WTC11 (cell line): ENCODE measurements around the gene COG4. TPM values are rescaled to one million over a fixed set of nuclear protein-coding genes. Genes with fewer than 3 reads are reported as not detected.

ENCODE experiments used
- ATAC-seq: fragments of 200-7000 bp; cut with Tn5 transposase; 2 replicates; pipeline ENCODE4 v1.10.0; 2021; ENCODE audit warnings: mild to moderate bottlenecking, moderate library complexity
- CTCF ChIA-PET: fragments of 300-600 bp; sonication (Branson Sonifier 250); formaldehyde crosslinking; loops from one replicate; lab custom pipeline; 2021; ENCODE audit warnings: antibody characterized with exemption; lab: Charles Lee
- POLR2A ChIA-PET: fragments of 350-600 bp; sonication (Branson Sonifier 250); formaldehyde crosslinking; loops from one replicate; lab custom pipeline; 2021; ENCODE audit warnings: antibody characterized with exemption; lab: Charles Lee
- DNase-seq: peaks from one replicate; pipeline ENCODE4 v3.0.0; 2021; ENCODE audit warnings: low spot score
- H3K27ac Mint-ChIP-seq: 2 replicates; pipeline ENCODE4 v1.8.0; 2021; ENCODE audit warnings: mixed read lengths
- H3K27me3 Mint-ChIP-seq: 2 replicates; pipeline ENCODE4 v1.8.0; 2021; ENCODE audit warnings: low read depth, mild to moderate bottlenecking, moderate library complexity, mixed read lengths
- H3K36me3 Mint-ChIP-seq: 2 replicates; pipeline ENCODE4 v1.8.0; 2021; ENCODE audit warnings: mixed read lengths
- H3K4me1 Mint-ChIP-seq: 2 replicates; pipeline ENCODE4 v1.8.0; 2022; ENCODE audit warnings: mixed read lengths
- H3K4me3 Mint-ChIP-seq: 2 replicates; pipeline ENCODE4 v1.8.0; 2021; ENCODE audit warnings: mild to moderate bottlenecking, moderate library complexity, mixed read lengths
- H3K9me3 Mint-ChIP-seq: 2 replicates; pipeline ENCODE4 v1.8.0; 2021; ENCODE audit warnings: mixed read lengths
- ATF1 ChIP-seq: sonication (generic); formaldehyde crosslinking; IDR thresholded peaks from 2 replicates; pipeline ENCODE4 v1.8.1; 2023; ENCODE audit warnings: mild to moderate bottlenecking, moderate library complexity, missing genetic modification reagents
- ESRRA ChIP-seq: sonication (generic); formaldehyde crosslinking; IDR thresholded peaks from 2 replicates; pipeline ENCODE4 v1.8.1; 2022; ENCODE audit warnings: mild to moderate bottlenecking, missing genetic modification reagents, borderline replicate concordance
- FOXK1 ChIP-seq: sonication (generic); formaldehyde crosslinking; IDR thresholded peaks from 2 replicates; pipeline ENCODE4 v1.8.0; 2022; ENCODE audit warnings: mild to moderate bottlenecking, moderate library complexity, missing genetic modification reagents
- JAZF1 ChIP-seq: fragments of 250-450 bp; sonication (Bioruptor Pico); IDR thresholded peaks from 2 replicates; pipeline ENCODE4 v1.9.0; 2021; ENCODE audit warnings: moderate library complexity, mild to moderate bottlenecking, inconsistent platforms
- NFATC4 ChIP-seq: fragments of 250-450 bp; sonication (Bioruptor Pico); IDR thresholded peaks from 2 replicates; pipeline ENCODE4 v1.9.0; 2021; ENCODE audit warnings: mild to moderate bottlenecking
- NR1H2 ChIP-seq: sonication (generic); formaldehyde crosslinking; IDR thresholded peaks from 2 replicates; pipeline ENCODE4 v1.9.0; 2021; ENCODE audit warnings: mild to moderate bottlenecking, moderate library complexity, missing genetic modification reagents
- SMAD3 ChIP-seq: sonication (generic); formaldehyde crosslinking; IDR thresholded peaks from 2 replicates; pipeline ENCODE4 v1.8.0; 2022; ENCODE audit warnings: missing genetic modification reagents, mild to moderate bottlenecking, borderline replicate concordance
- ZNF121 ChIP-seq: sonication (generic); formaldehyde crosslinking; IDR thresholded peaks from 2 replicates; pipeline ENCODE4 v1.8.0; 2023; ENCODE audit warnings: missing genetic modification reagents
- ZNF138 ChIP-seq: sonication (generic); formaldehyde crosslinking; conservative IDR thresholded peaks from 2 replicates; pipeline ENCODE4 v1.8.1; 2022; ENCODE audit warnings: mild to moderate bottlenecking, moderate library complexity, missing genetic modification reagents
- total RNA-seq: library from RNA; stranded (reverse); gene quantifications from 3 replicates; pipeline ENCODE4 v1.2.3, GENCODE V29; 2021
- TF ChIP-seq, protein P1 (sequence below): fragments of 250-450 bp; sonication (Bioruptor Pico); IDR thresholded peaks from 2 replicates; pipeline ENCODE4 v1.9.0; 2021; ENCODE audit warnings: mild to moderate bottlenecking, borderline replicate concordance
- TF ChIP-seq, protein P2 (sequence below): fragments of 250-450 bp; sonication (Bioruptor Pico); conservative IDR thresholded peaks from 2 replicates; pipeline ENCODE4 v1.9.0; 2021; ENCODE audit warnings: mild to moderate bottlenecking
- TF ChIP-seq, protein P3 (sequence below): fragments of 250-450 bp; sonication (Bioruptor Pico); IDR thresholded peaks from 2 replicates; pipeline ENCODE4 v2.1.2; 2022; ENCODE audit warnings: mild to moderate bottlenecking, moderate library complexity
- TF ChIP-seq, protein P4 (sequence below): sonication (generic); formaldehyde crosslinking; IDR thresholded peaks from 2 replicates; pipeline ENCODE4 v1.8.0; 2022; ENCODE audit warnings: mild to moderate bottlenecking, missing genetic modification reagents
- TF ChIP-seq, protein P5 (sequence below): sonication (generic); formaldehyde crosslinking; IDR thresholded peaks from 2 replicates; pipeline ENCODE4 v1.8.0; 2022; ENCODE audit warnings: mild to moderate bottlenecking, missing genetic modification reagents
- TF ChIP-seq, protein P6 (sequence below): fragments of 250-450 bp; sonication (Bioruptor Pico); IDR thresholded peaks from 2 replicates; pipeline ENCODE4 v1.9.0; 2021; ENCODE audit warnings: mild to moderate bottlenecking
- TF ChIP-seq, protein P7 (sequence below): sonication (generic); formaldehyde crosslinking; IDR thresholded peaks from 2 replicates; pipeline ENCODE4 v1.8.1; 2023; ENCODE audit warnings: mild to moderate bottlenecking, missing genetic modification reagents, borderline replicate concordance

Gene COG4
- total RNA-seq, 1 experiment from 2014 or later = 56.6 TPM

DNA sequence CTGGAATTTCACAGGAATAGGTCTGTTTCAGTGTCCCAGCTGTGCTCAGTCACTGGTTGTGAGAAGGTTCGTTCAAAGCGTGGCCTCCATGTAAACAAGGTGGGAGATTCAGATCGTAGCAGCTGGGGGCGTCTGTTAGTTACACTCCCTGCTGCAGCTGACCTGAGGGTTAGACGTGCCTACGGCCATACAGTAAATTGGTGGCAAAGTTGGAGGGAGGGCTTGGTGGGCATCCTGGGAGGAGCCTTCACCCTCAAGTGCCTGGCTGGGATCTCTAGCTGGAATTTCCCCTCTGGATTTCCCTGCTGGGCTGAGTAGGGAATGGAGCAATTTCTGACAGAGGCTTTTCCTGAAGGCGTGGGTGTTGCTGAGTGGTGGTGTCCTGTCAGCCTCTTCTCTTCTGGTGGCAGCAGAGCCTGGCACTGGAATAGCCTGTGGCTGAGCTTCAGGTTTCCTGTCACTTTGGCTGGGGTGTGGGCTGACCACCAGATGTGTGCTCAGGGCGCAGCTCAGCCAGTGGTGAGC lies 62.6 kb downstream of the COG4 start:
- no peaks in the 10 kb centered on the region for H3K36me3 Mint-ChIP-seq
- ATAC-seq (peak; percentile 34), DNase-seq (no peak)
- TF ChIP-seq, protein P1, sequence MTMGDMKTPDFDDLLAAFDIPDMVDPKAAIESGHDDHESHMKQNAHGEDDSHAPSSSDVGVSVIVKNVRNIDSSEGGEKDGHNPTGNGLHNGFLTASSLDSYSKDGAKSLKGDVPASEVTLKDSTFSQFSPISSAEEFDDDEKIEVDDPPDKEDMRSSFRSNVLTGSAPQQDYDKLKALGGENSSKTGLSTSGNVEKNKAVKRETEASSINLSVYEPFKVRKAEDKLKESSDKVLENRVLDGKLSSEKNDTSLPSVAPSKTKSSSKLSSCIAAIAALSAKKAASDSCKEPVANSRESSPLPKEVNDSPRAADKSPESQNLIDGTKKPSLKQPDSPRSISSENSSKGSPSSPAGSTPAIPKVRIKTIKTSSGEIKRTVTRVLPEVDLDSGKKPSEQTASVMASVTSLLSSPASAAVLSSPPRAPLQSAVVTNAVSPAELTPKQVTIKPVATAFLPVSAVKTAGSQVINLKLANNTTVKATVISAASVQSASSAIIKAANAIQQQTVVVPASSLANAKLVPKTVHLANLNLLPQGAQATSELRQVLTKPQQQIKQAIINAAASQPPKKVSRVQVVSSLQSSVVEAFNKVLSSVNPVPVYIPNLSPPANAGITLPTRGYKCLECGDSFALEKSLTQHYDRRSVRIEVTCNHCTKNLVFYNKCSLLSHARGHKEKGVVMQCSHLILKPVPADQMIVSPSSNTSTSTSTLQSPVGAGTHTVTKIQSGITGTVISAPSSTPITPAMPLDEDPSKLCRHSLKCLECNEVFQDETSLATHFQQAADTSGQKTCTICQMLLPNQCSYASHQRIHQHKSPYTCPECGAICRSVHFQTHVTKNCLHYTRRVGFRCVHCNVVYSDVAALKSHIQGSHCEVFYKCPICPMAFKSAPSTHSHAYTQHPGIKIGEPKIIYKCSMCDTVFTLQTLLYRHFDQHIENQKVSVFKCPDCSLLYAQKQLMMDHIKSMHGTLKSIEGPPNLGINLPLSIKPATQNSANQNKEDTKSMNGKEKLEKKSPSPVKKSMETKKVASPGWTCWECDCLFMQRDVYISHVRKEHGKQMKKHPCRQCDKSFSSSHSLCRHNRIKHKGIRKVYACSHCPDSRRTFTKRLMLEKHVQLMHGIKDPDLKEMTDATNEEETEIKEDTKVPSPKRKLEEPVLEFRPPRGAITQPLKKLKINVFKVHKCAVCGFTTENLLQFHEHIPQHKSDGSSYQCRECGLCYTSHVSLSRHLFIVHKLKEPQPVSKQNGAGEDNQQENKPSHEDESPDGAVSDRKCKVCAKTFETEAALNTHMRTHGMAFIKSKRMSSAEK (CRISPR knock-in tag) = no peak
- TF ChIP-seq SMAD3 = no peak
- TF ChIP-seq, protein P2, sequence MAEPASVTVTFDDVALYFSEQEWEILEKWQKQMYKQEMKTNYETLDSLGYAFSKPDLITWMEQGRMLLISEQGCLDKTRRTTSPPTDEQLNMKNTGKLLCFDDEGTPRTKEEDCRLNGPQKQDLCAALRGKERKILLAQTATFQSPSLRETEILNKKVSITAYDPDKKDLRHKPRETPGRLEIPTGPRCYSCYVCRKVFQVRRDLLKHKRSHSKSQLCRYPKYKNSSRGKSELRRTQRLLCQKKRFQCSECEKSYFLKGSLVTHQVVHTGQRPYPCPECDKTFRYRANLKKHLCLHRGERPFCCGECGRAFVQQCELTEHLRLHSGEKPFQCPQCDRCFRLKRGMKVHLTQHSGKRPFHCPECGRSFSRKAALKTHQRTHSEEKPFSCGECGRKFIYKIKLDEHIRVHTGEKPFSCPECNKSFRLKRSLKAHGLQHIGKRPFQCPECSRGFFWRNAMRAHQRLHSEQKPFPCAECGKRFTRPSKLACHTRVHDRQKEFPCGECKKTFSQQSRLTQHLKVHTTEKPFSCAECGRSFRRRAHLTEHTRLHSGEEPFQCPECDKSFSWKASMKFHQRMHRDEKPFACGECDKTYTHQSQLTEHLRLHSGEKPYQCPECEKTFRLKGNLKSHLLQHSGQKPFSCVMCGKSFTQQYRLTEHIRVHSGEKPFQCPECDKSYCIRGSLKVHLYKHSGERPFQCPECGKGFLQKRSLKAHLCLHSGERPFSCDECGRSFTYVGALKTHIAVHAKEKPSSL (CRISPR knock-in tag) = no peak
- no peak for TF ChIP-seq ZNF138 (CRISPR knock-in tag)
- TF ChIP-seq ATF1 (CRISPR knock-in tag) = no peak
- TF ChIP-seq, protein P3, sequence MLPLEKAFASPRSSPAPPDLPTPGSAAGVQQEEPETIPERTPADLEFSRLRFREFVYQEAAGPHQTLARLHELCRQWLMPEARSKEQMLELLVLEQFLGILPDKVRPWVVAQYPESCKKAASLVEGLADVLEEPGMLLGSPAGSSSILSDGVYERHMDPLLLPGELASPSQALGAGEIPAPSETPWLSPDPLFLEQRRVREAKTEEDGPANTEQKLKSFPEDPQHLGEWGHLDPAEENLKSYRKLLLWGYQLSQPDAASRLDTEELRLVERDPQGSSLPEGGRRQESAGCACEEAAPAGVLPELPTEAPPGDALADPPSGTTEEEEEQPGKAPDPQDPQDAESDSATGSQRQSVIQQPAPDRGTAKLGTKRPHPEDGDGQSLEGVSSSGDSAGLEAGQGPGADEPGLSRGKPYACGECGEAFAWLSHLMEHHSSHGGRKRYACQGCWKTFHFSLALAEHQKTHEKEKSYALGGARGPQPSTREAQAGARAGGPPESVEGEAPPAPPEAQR (CRISPR knock-in tag) = no peak
- TF ChIP-seq ZNF121 = no peak
- TF ChIP-seq NR1H2 = no peak
- TF ChIP-seq, protein P4, sequence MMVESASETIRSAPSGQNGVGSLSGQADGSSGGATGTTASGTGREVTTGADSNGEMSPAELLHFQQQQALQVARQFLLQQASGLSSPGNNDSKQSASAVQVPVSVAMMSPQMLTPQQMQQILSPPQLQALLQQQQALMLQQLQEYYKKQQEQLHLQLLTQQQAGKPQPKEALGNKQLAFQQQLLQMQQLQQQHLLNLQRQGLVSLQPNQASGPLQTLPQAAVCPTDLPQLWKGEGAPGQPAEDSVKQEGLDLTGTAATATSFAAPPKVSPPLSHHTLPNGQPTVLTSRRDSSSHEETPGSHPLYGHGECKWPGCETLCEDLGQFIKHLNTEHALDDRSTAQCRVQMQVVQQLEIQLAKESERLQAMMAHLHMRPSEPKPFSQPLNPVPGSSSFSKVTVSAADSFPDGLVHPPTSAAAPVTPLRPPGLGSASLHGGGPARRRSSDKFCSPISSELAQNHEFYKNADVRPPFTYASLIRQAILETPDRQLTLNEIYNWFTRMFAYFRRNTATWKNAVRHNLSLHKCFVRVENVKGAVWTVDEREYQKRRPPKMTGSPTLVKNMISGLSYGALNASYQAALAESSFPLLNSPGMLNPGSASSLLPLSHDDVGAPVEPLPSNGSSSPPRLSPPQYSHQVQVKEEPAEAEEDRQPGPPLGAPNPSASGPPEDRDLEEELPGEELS (CRISPR knock-in tag) = no peak
- TF ChIP-seq NFATC4 = no peak
- TF ChIP-seq, protein P5, sequence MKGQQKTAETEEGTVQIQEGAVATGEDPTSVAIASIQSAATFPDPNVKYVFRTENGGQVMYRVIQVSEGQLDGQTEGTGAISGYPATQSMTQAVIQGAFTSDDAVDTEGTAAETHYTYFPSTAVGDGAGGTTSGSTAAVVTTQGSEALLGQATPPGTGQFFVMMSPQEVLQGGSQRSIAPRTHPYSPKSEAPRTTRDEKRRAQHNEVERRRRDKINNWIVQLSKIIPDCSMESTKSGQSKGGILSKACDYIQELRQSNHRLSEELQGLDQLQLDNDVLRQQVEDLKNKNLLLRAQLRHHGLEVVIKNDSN (CRISPR knock-in tag) = no peak
- TF ChIP-seq, protein P6, sequence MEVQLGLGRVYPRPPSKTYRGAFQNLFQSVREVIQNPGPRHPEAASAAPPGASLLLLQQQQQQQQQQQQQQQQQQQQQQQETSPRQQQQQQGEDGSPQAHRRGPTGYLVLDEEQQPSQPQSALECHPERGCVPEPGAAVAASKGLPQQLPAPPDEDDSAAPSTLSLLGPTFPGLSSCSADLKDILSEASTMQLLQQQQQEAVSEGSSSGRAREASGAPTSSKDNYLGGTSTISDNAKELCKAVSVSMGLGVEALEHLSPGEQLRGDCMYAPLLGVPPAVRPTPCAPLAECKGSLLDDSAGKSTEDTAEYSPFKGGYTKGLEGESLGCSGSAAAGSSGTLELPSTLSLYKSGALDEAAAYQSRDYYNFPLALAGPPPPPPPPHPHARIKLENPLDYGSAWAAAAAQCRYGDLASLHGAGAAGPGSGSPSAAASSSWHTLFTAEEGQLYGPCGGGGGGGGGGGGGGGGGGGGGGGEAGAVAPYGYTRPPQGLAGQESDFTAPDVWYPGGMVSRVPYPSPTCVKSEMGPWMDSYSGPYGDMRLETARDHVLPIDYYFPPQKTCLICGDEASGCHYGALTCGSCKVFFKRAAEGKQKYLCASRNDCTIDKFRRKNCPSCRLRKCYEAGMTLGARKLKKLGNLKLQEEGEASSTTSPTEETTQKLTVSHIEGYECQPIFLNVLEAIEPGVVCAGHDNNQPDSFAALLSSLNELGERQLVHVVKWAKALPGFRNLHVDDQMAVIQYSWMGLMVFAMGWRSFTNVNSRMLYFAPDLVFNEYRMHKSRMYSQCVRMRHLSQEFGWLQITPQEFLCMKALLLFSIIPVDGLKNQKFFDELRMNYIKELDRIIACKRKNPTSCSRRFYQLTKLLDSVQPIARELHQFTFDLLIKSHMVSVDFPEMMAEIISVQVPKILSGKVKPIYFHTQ = no peak
- TF ChIP-seq FOXK1 (CRISPR knock-in tag) = no peak
- TF ChIP-seq ESRRA = no peak
- TF ChIP-seq JAZF1 (CRISPR knock-in tag) = no peak
- TF ChIP-seq, protein P7, sequence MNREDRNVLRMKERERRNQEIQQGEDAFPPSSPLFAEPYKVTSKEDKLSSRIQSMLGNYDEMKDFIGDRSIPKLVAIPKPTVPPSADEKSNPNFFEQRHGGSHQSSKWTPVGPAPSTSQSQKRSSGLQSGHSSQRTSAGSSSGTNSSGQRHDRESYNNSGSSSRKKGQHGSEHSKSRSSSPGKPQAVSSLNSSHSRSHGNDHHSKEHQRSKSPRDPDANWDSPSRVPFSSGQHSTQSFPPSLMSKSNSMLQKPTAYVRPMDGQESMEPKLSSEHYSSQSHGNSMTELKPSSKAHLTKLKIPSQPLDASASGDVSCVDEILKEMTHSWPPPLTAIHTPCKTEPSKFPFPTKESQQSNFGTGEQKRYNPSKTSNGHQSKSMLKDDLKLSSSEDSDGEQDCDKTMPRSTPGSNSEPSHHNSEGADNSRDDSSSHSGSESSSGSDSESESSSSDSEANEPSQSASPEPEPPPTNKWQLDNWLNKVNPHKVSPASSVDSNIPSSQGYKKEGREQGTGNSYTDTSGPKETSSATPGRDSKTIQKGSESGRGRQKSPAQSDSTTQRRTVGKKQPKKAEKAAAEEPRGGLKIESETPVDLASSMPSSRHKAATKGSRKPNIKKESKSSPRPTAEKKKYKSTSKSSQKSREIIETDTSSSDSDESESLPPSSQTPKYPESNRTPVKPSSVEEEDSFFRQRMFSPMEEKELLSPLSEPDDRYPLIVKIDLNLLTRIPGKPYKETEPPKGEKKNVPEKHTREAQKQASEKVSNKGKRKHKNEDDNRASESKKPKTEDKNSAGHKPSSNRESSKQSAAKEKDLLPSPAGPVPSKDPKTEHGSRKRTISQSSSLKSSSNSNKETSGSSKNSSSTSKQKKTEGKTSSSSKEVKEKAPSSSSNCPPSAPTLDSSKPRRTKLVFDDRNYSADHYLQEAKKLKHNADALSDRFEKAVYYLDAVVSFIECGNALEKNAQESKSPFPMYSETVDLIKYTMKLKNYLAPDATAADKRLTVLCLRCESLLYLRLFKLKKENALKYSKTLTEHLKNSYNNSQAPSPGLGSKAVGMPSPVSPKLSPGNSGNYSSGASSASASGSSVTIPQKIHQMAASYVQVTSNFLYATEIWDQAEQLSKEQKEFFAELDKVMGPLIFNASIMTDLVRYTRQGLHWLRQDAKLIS (CRISPR knock-in tag) = no peak
- H3K4me1 Mint-ChIP-seq = no peaks in the 10 kb centered on the region
- H3K9me3 Mint-ChIP-seq = no peaks in the 10 kb centered on the region
- no peaks in the 10 kb centered on the region for H3K27me3 Mint-ChIP-seq
- ChIA-PET CTCF (interaction anchor here (1.2 to 3.5 kb wide), 3 partner anchors 10 to 23 kb away, joined by 4 to 28 read pairs (median 4); no protein-coding TSS in a partner anchor), POLR2A (no interaction called here)
- H3K4me3 Mint-ChIP-seq = no peak overlapping the region
- H3K27ac Mint-ChIP-seq = peak overlapping the region; percentile 33; the same call in 1 of the 2 replicates
